Gastroesophageal sphincter (tissue), 3 donors: ENCODE data around the gene SH2D6.

Source experiments
- CTCF ChIP-seq, 4 experiments: fragments of 200-600 bp in 2 of 4; fragments of 450-650 bp in 2 of 4; sonication (generic) in 1 of 4; IDR thresholded peaks; one replicate each; pipeline ENCODE4 v1.5.1; 2017 to 2019; ENCODE audit warnings: antibody characterized with exemption in 4 of 4, mild to moderate bottlenecking in 2 of 4, moderate library complexity in 2 of 4
- EP300 ChIP-seq: sonication (generic); formaldehyde crosslinking; IDR thresholded peaks from one replicate; pipeline ENCODE4 v1.6.1; 2017; ENCODE audit warnings: antibody characterized with exemption, mild to moderate bottlenecking
- POLR2A ChIP-seq, 2 donors: fragments of 450-650 bp; IDR thresholded peaks; one replicate each; pipeline ENCODE4 v1.6.1; 2017; ENCODE audit warnings: antibody characterized with exemption in 2 of 2, mild to moderate bottlenecking in 2 of 2, moderate library complexity in 1 of 2
- POLR2AphosphoS5 ChIP-seq: sonication (generic); formaldehyde crosslinking; IDR thresholded peaks from one replicate; pipeline ENCODE4 v1.6.1; 2017; ENCODE audit warnings: antibody characterized with exemption

GRCh38 chr2:85439986-85440385 lies 21.5 kb downstream of the SH2D6 start:
- TF ChIP-seq CTCF (IDR thresholded peaks at IDR 0.05) (no peak), POLR2A (IDR thresholded peaks at IDR 0.05) (no peak), EP300 (no peak), POLR2AphosphoS5 (no peak)
